Epithelial cell of esophagus (primary cell): ENCODE measurements around the gene VTI1A.

Experiments
- DNase-seq: peaks from one replicate; pipeline ENCODE4 v3.0.0; 2010; ENCODE audit warnings: low read depth
- H3K4me3 ChIP-seq: 2 replicates; pipeline ENCODE4 v1.5.1; 2011; ENCODE audit warnings: mild to moderate bottlenecking, low read length, control low read depth
- CTCF ChIP-seq: IDR thresholded peaks from 2 replicates; pipeline ENCODE4 v1.5.1; 2011; ENCODE audit warnings: low read depth, mild to moderate bottlenecking, low read length, control low read depth, inconsistent platforms; ENCODE audit not compliant: insufficient read depth; ENCODE audit errors: missing control alignments

Gene VTI1A

GRCh38 chr10:112614072-112614471, 167.1 kb downstream of the VTI1A start:
- no peak for TF ChIP-seq CTCF
- no peak overlapping the region for H3K4me3 ChIP-seq
- DNase-seq, result no peak

GRCh38 chr10:112614586-112614985, 167.6 kb downstream of the VTI1A start:
- H3K4me3 ChIP-seq, result no peak overlapping the region
- DNase-seq, result no peak

GRCh38 chr10:112615269-112615668, 168.3 kb downstream of the VTI1A start:
- no peak overlapping the region for H3K4me3 ChIP-seq
- DNase-seq, result peak; percentile 39
- no peak for TF ChIP-seq CTCF

More at GRCh38 chr10:112614586-112614985, 167.6 kb downstream of the VTI1A start:
- no peak for TF ChIP-seq CTCF

- no peak for DNase-seq
- no peak for TF ChIP-seq CTCF
- no peak overlapping the region for H3K4me3 ChIP-seq
Observed at GRCh38 chr10:112616647-112617046, 169.6 kb downstream of the VTI1A start.

GRCh38 chr10:112618814-112619213, 171.8 kb downstream of the VTI1A start:
- no peak for TF ChIP-seq CTCF
- no peak for DNase-seq

GRCh38 chr10:112619556-112619955, 172.5 kb downstream of the VTI1A start:
- no peak for TF ChIP-seq CTCF
- DNase-seq, result no peak
- H3K4me3 ChIP-seq, result no peak overlapping the region

More at GRCh38 chr10:112618814-112619213, 171.8 kb downstream of the VTI1A start:
- H3K4me3 ChIP-seq, result no peak overlapping the region

- TF ChIP-seq CTCF, result no peak
- H3K4me3 ChIP-seq, result no peak overlapping the region
- no peak for DNase-seq
Observed at GRCh38 chr10:112622786-112623185, 175.8 kb downstream of the VTI1A start.
